IPS DF 6.9 (cell line): ENCODE results near the gene B4GALNT4.

Experiments used
- DNase-seq: peaks from one replicate; pipeline ENCODE4 v3.0.0-alpha.2; 2013; ENCODE audit warnings: low read depth, low spot score
- H3K27ac ChIP-seq: one replicate; pipeline ENCODE4 v1.5.1; 2013; ENCODE audit warnings: low read length, control low read depth
- H3K27me3 ChIP-seq: 2 replicates; pipeline ENCODE4 v1.6.1; 2013; ENCODE audit warnings: mild to moderate bottlenecking, low read length; ENCODE audit not compliant: control insufficient read depth, insufficient read depth
- H3K36me3 ChIP-seq: 2 replicates; pipeline ENCODE4 v1.6.1; 2013; ENCODE audit warnings: low read length; ENCODE audit not compliant: control insufficient read depth, insufficient read depth
- H3K4me1 ChIP-seq: 2 replicates; pipeline ENCODE4 v1.6.1; 2013; ENCODE audit warnings: low read length; ENCODE audit not compliant: control insufficient read depth, insufficient read depth
- H3K4me3 ChIP-seq: 2 replicates; pipeline ENCODE4 v1.5.1; 2013; ENCODE audit warnings: mild to moderate bottlenecking, low read length
- H3K9me3 ChIP-seq: 2 replicates; pipeline ENCODE4 v1.6.1; 2013; ENCODE audit warnings: low read length, inconsistent platforms; ENCODE audit not compliant: control insufficient read depth, insufficient read depth
- WGBS: extraction: QIAGEN DNeasy Blood & Tissue Kit; methylation state at CpG from one replicate; pipeline ENCODE4 v1.1.7; 2013; ENCODE audit warnings: mixed read lengths, missing lambda C conversion rate; ENCODE audit not compliant: insufficient read length, insufficient coverage; 5-methylcytosine and 5-hydroxymethylcytosine counted together

B4GALNT4 gene

GRCh38 chr11:377883-378500 lies 8.7 kb downstream of the B4GALNT4 start:
- WGBS, result no CpG with 5 or more reads among the region's 11 CpGs
- Histone ChIP-seq H3K9me3 (no peaks in the 10 kb centered on the region), H3K4me1 (no peaks in the 10 kb centered on the region), H3K4me3 (no peak overlapping the region), H3K27ac (no peak overlapping the region), H3K27me3 (no peaks in the 10 kb centered on the region), H3K36me3 (peaks cover 30% of the 10 kb centered on the region)
- DNase-seq, result no peak

- DNase-seq, result no peak
- Histone ChIP-seq H3K4me1 (no peaks in the 10 kb centered on the region), H3K27ac (no peak overlapping the region), H3K27me3 (no peaks in the 10 kb centered on the region), H3K9me3 (no peaks in the 10 kb centered on the region), H3K4me3 (no peak overlapping the region), H3K36me3 (peaks cover 22% of the 10 kb centered on the region)
- WGBS, result no CpG with 5 or more reads among the region's 87 CpGs
Measured at GRCh38 chr11:379205-380094, 10.2 kb downstream of the B4GALNT4 start.

GRCh38 chr11:380095-380480 lies 10.8 kb downstream of the B4GALNT4 start:
- DNase-seq, result no peak
- H3K9me3 ChIP-seq, result no peaks in the 10 kb centered on the region
- no peaks in the 10 kb centered on the region for H3K4me1 ChIP-seq
- no peaks in the 10 kb centered on the region for H3K27me3 ChIP-seq
- no peak overlapping the region for H3K27ac ChIP-seq
- no peak overlapping the region for H3K4me3 ChIP-seq
- H3K36me3 ChIP-seq, result peaks cover 22% of the 10 kb centered on the region
- no CpG with 5 or more reads among the region's 35 CpGs for WGBS

- Histone ChIP-seq H3K9me3 (no peaks in the 10 kb centered on the region), H3K36me3 (peaks cover 21% of the 10 kb centered on the region), H3K4me3 (no peak overlapping the region), H3K27me3 (no peaks in the 10 kb centered on the region), H3K27ac (no peak overlapping the region), H3K4me1 (no peaks in the 10 kb centered on the region)
- DNase-seq, result no peak
- no CpG with 5 or more reads among the region's 23 CpGs for WGBS
Measured at GRCh38 chr11:380491-380890, 11.2 kb downstream of the B4GALNT4 start.

- Histone ChIP-seq H3K4me3 (no peak overlapping the region), H3K27ac (no peak overlapping the region), H3K27me3 (no peaks in the 10 kb centered on the region), H3K36me3 (peaks cover 18% of the 10 kb centered on the region), H3K4me1 (no peaks in the 10 kb centered on the region), H3K9me3 (no peaks in the 10 kb centered on the region)
- no CpG with 5 or more reads among the region's 14 CpGs for WGBS
- no peak for DNase-seq
Measured at GRCh38 chr11:380996-381395, 11.7 kb downstream of the B4GALNT4 start.

- no CpG with 5 or more reads among the region's 35 CpGs for WGBS
- Histone ChIP-seq H3K4me3 (no peak overlapping the region), H3K27ac (no peak overlapping the region), H3K36me3 (peaks cover 18% of the 10 kb centered on the region), H3K9me3 (no peaks in the 10 kb centered on the region), H3K4me1 (no peaks in the 10 kb centered on the region), H3K27me3 (no peaks in the 10 kb centered on the region)
- DNase-seq, result no peak
Measured at GRCh38 chr11:381501-382072, 12.3 kb downstream of the B4GALNT4 start.

- Histone ChIP-seq H3K27ac (no peak overlapping the region), H3K36me3 (peaks cover 18% of the 10 kb centered on the region), H3K9me3 (no peaks in the 10 kb centered on the region), H3K4me1 (no peaks in the 10 kb centered on the region), H3K4me3 (no peak overlapping the region), H3K27me3 (no peaks in the 10 kb centered on the region)
- no peak for DNase-seq
- no CpG with 5 or more reads among the region's 11 CpGs for WGBS
Measured at GRCh38 chr11:382081-382629, 12.9 kb downstream of the B4GALNT4 start.

GRCh38 chr11:383431-383830 lies 14.1 kb downstream of the B4GALNT4 start:
- Histone ChIP-seq H3K9me3 (no peaks in the 10 kb centered on the region), H3K36me3 (peaks cover 15% of the 10 kb centered on the region; the same call in 1 of the 2 replicates), H3K27ac (no peak overlapping the region), H3K4me1 (no peaks in the 10 kb centered on the region), H3K4me3 (no peak overlapping the region), H3K27me3 (no peaks in the 10 kb centered on the region)
- DNase-seq, result no peak
- no CpG with 5 or more reads among the region's 14 CpGs for WGBS

GRCh38 chr11:384511-384910 lies 15.2 kb downstream of the B4GALNT4 start:
- H3K9me3 ChIP-seq, result no peaks in the 10 kb centered on the region
- H3K36me3 ChIP-seq, result peaks cover 9% of the 10 kb centered on the region; the same call in 1 of the 2 replicates
- no peaks in the 10 kb centered on the region for H3K4me1 ChIP-seq
- no CpG with 5 or more reads among the region's 16 CpGs for WGBS
- H3K27ac ChIP-seq, result no peak overlapping the region
- H3K27me3 ChIP-seq, result no peaks in the 10 kb centered on the region
- DNase-seq, result no peak
- H3K4me3 ChIP-seq, result no peak overlapping the region

- H3K4me1 ChIP-seq, result no peaks in the 10 kb centered on the region
- no peaks in the 10 kb centered on the region for H3K27me3 ChIP-seq
- H3K27ac ChIP-seq, result no peak overlapping the region
- WGBS, result no CpG with 5 or more reads among the region's 19 CpGs
- no peak overlapping the region for H3K4me3 ChIP-seq
- no peak for DNase-seq
- no peaks in the 10 kb centered on the region for H3K9me3 ChIP-seq
- H3K36me3 ChIP-seq, result no peaks in the 10 kb centered on the region
Measured at GRCh38 chr11:385594-386351, 16.5 kb downstream of the B4GALNT4 start.
